GM12878 (cell line): ENCODE measurements around the gene SETD1A.

Source experiments
- LARP7 ChIP-seq: fragments of 450-650 bp; IDR thresholded peaks from 2 replicates; pipeline ENCODE4 v1.6.1; 2017; ENCODE audit warnings: mild to moderate bottlenecking
- MYB ChIP-seq: fragments of 150-350 bp; IDR thresholded peaks from 2 replicates; pipeline ENCODE4 v1.6.1; 2014; ENCODE audit warnings: mild to moderate bottlenecking, low read depth, low read length, borderline replicate concordance
- RAD21 ChIP-seq: IDR thresholded peaks from 2 replicates; pipeline ENCODE4 v1.6.1; 2011; ENCODE audit warnings: mild to moderate bottlenecking, low read depth, low read length, moderate library complexity; ENCODE audit not compliant: insufficient read depth

DNA sequence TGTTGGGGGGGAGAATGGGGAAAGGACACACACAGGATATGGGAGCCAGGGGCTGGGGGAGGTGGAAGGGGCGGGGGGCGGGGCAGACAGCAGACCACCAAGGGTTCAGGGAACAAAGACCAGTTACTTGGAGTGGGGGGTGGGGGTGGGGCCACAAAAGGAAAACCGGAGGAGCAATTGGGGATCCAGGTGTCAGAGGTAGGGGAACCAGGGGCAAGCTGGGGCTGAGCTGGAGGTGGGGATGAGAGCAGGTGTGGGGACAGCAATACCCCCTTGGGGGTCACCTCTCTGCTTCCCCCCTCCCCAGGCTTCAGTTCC lies 10.1 kb upstream of the SETD1A start:
- TF ChIP-seq RAD21 = no peak
- TF ChIP-seq LARP7 = no peak
- no peak for TF ChIP-seq MYB
